Cardiac septum (tissue), 1 donor: ENCODE results near the gene SHC3. TPM values are rescaled to one million over a fixed set of nuclear protein-coding genes. Genes with fewer than 3 reads are reported as not detected.

Experiments
- DNase-seq: peaks from one replicate; pipeline ENCODE4 v3.0.0-alpha.2; 2020; ENCODE audit warnings: low spot score
- intact Hi-C: fragments of 100-400 bp; cut with DNase I; formaldehyde crosslinking; loops from one replicate; pipeline ENCODE4 v1.14.0; 2022
- total RNA-seq: library from RNA; stranded (reverse); fragmentation: NEBNext Ultra II Directional; extraction: Animal tissue kit (Norgen Biotek cat#: 25700); gene quantifications from one replicate; pipeline ENCODE4 v1.2.1, GENCODE V29; 2021
- donor health status: DM: no; HTN: no; CAD: no.

Gene SHC3
- total RNA-seq, 1 donor from 2014 or later, result 0.16 TPM

- no peak for DNase-seq
- intact Hi-C loops, result no loop called here
These were observed 140.1 kb downstream of the SHC3 start for GRCh38 chr9:89038382-89039103.

GRCh38 chr9:89037891-89038290, 140.7 kb downstream of the SHC3 start:
- intact Hi-C loops, result no loop called here
- no peak for DNase-seq

DNA sequence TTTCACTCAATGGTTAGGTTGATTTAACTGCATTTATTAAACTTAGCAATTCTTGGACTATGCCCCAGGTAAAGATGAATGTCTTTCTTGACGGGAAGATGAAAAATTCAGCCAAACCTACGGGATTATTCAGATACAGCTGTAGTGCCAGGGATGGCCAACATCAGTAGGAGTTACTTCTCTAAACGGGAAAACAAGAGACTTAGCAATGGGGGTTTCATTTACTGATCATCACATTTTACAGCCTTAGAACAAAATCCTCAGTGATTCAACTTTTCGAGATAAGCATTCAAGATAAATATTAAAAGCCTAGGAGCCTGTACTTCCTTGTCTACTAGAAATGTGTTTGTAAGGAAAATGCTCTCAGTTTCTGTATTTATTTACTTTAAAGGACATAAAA, 141.3 kb downstream of the SHC3 start:
- DNase-seq, result no peak
- intact Hi-C loops, result no loop called here

DNA sequence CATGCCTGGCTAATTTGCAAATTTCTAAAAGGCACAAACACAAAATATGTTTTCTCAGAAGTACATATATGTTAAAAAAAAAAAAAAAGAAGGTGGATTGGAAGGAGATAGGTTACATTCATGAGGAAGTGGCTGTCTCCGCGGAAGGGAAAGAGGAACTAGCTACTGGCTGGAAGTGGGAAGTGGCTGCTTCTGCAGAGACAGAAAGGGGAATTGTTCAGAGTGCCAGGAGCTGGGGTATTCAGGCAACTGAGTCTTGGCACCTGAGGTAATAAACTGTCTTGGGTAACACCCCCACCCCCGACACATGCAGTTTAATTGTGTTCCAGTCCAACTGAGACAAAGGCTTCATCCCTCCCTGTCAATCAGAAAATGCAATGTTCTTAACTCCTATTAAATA, 141.7 kb downstream of the SHC3 start:
- no peak for DNase-seq
- intact Hi-C loops, result no loop called here

DNA sequence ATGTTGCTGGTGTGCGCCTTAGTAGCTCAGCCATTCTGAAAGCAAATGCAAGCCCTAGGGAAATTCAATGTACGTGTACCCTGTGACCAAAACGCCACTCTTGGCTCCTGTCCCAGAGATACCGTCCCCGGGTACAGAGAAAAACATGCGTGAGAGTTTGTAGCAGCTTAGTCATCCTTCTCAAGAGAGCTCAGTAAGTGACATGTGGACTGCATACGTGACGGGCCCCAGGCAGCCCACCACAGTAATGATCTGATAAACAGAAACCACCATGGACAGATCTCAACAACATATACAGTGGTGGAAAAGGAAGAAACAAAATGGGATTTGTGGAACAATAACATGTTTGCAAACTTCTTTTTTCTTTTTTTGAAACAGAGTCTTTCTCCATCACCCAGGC, 142.2 kb downstream of the SHC3 start:
- intact Hi-C loops, result no loop called here
- DNase-seq, result no peak

GRCh38 chr9:89032661-89033060, 146.0 kb downstream of the SHC3 start:
- intact Hi-C loops, result no loop called here
- no peak for DNase-seq

DNA sequence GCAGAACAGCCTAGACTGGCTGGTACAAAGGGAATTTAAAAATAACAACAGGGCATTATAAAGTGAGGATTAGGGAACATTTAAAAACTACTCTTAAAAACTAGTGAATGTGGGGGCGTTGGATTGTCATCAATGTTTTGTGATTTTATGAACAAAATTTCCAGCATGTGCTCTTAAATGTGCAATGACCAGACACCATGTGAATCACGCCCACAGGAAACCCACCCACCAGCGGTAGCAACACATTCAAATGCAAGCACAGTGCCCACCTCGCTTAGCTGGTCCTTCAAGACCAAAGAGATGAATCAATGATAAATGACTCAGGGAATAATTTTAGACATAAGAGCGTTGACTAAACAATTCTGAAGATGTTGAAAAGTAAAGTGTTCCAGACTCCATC, 146.4 kb downstream of the SHC3 start:
- intact Hi-C loops, result no loop called here
- DNase-seq, result no peak

- DNase-seq, result no peak
- intact Hi-C loops, result no loop called here
These were observed 148.8 kb downstream of the SHC3 start for GRCh38 chr9:89029788-89030187.

DNA sequence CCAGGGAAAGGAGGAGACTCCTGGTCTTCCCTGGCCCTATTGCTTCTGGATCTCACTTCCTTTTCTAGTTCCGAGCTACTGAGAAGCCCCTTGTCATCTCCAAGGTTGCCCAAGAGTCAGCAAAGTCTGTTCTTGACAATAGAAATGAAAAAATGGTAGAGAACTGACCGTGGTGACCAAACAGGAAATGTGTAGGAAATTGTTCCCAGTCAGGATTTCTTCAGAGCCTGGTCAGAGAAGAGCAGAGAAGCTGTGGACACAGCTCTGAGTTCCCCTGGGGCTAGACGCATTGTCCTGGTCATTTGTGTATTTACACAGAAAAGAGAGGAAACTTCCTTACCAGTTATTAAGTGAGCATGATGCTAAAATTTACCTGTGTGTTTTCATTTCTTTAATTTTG, 151.7 kb downstream of the SHC3 start:
- no peak for DNase-seq
- intact Hi-C loops, result no loop called here

DNA sequence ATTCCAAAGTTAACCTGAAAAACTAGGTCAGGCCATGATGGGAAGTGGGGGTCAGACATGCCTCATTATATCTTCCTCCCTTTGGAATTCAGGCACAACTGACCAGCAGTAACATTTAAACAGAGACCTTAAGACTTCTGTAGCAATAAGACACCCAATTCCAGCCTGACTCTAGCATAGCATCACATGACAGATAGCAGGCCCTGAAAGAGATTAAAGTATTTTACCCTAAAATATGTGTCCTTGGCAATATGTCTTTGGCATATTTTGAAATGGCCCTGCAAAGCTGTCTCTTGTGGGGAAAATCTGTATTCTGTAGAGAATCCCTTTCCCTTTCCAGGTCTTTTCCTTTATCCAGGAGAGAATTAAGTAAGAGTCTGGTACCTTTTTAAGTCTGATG, 153.1 kb downstream of the SHC3 start:
- intact Hi-C loops, result no loop called here
- DNase-seq, result no peak

DNA sequence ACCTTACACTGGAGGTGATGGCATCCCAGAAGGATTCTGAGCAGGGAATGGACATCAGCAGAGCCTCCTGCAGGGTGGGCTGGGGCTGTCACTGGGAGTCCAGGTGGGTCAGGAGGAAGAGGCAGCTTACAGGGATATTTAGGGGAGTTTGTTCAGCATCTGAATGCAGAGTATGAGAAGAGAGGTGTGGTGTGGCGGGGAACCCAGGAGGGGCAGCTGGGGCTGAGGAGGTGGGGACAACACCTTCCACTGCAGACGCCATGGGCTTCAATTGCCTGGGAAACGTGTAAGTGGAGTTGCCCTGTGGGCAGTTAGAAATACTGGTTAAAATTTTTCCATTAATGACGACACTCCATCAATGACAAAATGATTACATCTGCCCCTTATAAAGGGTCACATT, 153.9 kb downstream of the SHC3 start:
- DNase-seq, result no peak
- intact Hi-C loops, result no loop called here

GRCh38 chr9:89023740-89024139, 154.9 kb downstream of the SHC3 start:
- no peak for DNase-seq
- intact Hi-C loops, result no loop called here

- intact Hi-C loops, result no loop called here
- DNase-seq, result no peak
These were observed 155.7 kb downstream of the SHC3 start for GRCh38 chr9:89022902-89023301.

- intact Hi-C loops, result no loop called here
- no peak for DNase-seq
These were observed 156.4 kb downstream of the SHC3 start for GRCh38 chr9:89022001-89022759.

GRCh38 chr9:89021154-89021803, 157.3 kb downstream of the SHC3 start:
- DNase-seq, result no peak
- intact Hi-C loops, result no loop called here

GRCh38 chr9:89020754-89021153, 157.9 kb downstream of the SHC3 start:
- no peak for DNase-seq
- intact Hi-C loops, result no loop called here

DNA sequence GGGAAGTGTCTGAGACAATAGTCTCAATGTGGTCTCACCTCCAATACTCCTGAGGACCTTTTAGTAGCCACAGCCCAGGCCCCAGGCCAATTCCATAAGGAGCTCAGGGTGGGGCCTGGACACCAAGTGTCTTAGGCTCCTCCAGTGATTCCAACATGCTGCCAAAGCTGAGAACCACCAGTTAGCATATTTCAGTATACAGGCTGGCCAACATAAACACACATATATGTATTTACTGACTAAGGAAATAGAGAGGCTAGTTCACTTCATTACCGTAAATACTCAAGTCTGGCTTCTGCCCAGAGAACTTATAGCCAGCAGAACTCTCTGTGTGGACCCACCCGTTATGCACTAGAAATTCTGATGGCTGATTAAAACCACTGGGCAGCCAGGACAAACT, 163.3 kb downstream of the SHC3 start:
- intact Hi-C loops, result no loop called here
- DNase-seq, result no peak

GRCh38 chr9:89014153-89014552, 164.5 kb downstream of the SHC3 start:
- DNase-seq, result no peak
- intact Hi-C loops, result no loop called here

- no peak for DNase-seq
- intact Hi-C loops, result no loop called here
These were observed 165.0 kb downstream of the SHC3 start for GRCh38 chr9:89013660-89014059.

GRCh38 chr9:89012294-89013042, 166.2 kb downstream of the SHC3 start:
- intact Hi-C loops, result no loop called here
- DNase-seq, result no peak
